ENCODE measurements around the gene CD300A. TPM values are rescaled to one million over a fixed set of nuclear protein-coding genes. Genes with fewer than 3 reads are reported as not detected.

The CD300A gene
- total RNA-seq, 1 donor from 2014 or later: 1.9 TPM

GRCh38 chr17:74437702-74438101 is 28.7 kb upstream of the CD300A start:
- DNase-seq: no peak
- intact Hi-C loops (cut with micrococcal nuclease): no loop called here
- ATAC-seq: no peak

GRCh38 chr17:74439691-74440567 is 26.5 kb upstream of the CD300A start:
- DNase-seq: peak; percentile 21
- ATAC-seq: no peak
- intact Hi-C loops (cut with micrococcal nuclease): no loop called here

GRCh38 chr17:74441537-74441936 is 24.9 kb upstream of the CD300A start:
- intact Hi-C loops (cut with micrococcal nuclease): no loop called here
- peak; percentile 13 for DNase-seq

GRCh38 chr17:74442291-74442669 is 24.2 kb upstream of the CD300A start:
- no peak for ATAC-seq
- peak; percentile 24 for DNase-seq
- intact Hi-C loops (cut with micrococcal nuclease): no loop called here

More at GRCh38 chr17:74441537-74441936, 24.9 kb upstream of the CD300A start:
- no peak for ATAC-seq

GRCh38 chr17:74442670-74443515 is 23.5 kb upstream of the CD300A start:
- intact Hi-C loops (cut with micrococcal nuclease): no loop called here
- ATAC-seq (peak; percentile 77), DNase-seq (peak; percentile 97)

GRCh38 chr17:74443516-74444296 is 22.7 kb upstream of the CD300A start:
- DNase-seq: peak; percentile 33
- no peak for ATAC-seq
- intact Hi-C loops (cut with micrococcal nuclease): no loop called here

- intact Hi-C loops (cut with micrococcal nuclease): no loop called here
- ATAC-seq (peak; percentile 38), DNase-seq (peak; percentile 73)
Observed at GRCh38 chr17:74444406-74444805, 22.0 kb upstream of the CD300A start.

GRCh38 chr17:74445158-74445557 is 21.3 kb upstream of the CD300A start:
- intact Hi-C loops (cut with micrococcal nuclease): no loop called here
- ATAC-seq (no peak), DNase-seq (peak; percentile 27)

GRCh38 chr17:74446551-74447500 is 19.6 kb upstream of the CD300A start:
- ATAC-seq: peak; percentile 38
- peak; percentile 79 for DNase-seq
- intact Hi-C loops (cut with micrococcal nuclease): no loop called here

GRCh38 chr17:74447628-74448159 is 18.7 kb upstream of the CD300A start:
- DNase-seq (peak; percentile 7), ATAC-seq (no peak)
- intact Hi-C loops (cut with micrococcal nuclease): no loop called here

- ATAC-seq: no peak
- peak; percentile 22 for DNase-seq
- intact Hi-C loops (cut with micrococcal nuclease): no loop called here
Observed at GRCh38 chr17:74448756-74449155, 17.7 kb upstream of the CD300A start.

GRCh38 chr17:74449306-74449705 is 17.1 kb upstream of the CD300A start:
- intact Hi-C loops (cut with micrococcal nuclease): no loop called here
- no peak for ATAC-seq
- no peak for DNase-seq

- no peak for ATAC-seq
- peak; percentile 26 for DNase-seq
- intact Hi-C loops (cut with micrococcal nuclease): no loop called here
Observed at GRCh38 chr17:74449773-74450172, 16.7 kb upstream of the CD300A start.

GRCh38 chr17:74450231-74450630 is 16.2 kb upstream of the CD300A start:
- ATAC-seq: no peak
- peak; percentile 15 for DNase-seq
- intact Hi-C loops (cut with micrococcal nuclease): no loop called here

- DNase-seq (peak; percentile 16), ATAC-seq (no peak)
- intact Hi-C loops (cut with micrococcal nuclease): no loop called here
Observed at GRCh38 chr17:74450925-74451403, 15.5 kb upstream of the CD300A start.

- DNase-seq (no peak), ATAC-seq (no peak)
- intact Hi-C loops (cut with micrococcal nuclease): no loop called here
Observed at GRCh38 chr17:74451557-74451956, 14.9 kb upstream of the CD300A start.

GRCh38 chr17:74452033-74452840 is 14.2 kb upstream of the CD300A start:
- intact Hi-C loops (cut with micrococcal nuclease): no loop called here
- ATAC-seq: no peak
- peak; percentile 49 for DNase-seq
